GM18951 (cell line): ENCODE measurements around the gene SLAMF7.
"Not testable (repeated sequence)": the region's sequence is repeated elsewhere in the genome, so short reads cannot be mapped to it uniquely, and the experiment has no call there.

ENCODE experiments used
- POLR2A ChIP-seq: IDR thresholded peaks from 4 replicates; pipeline ENCODE4 v1.6.1; 2011; ENCODE audit warnings: mild to moderate bottlenecking; ENCODE audit not compliant: insufficient read length, insufficient read depth; ENCODE audit errors: extremely low read depth
- in situ Hi-C: fragments of 300-500 bp; cut with MboI; formaldehyde crosslinking; loops from one replicate; pipeline ENCODE4 v1.12.0; 2022; ENCODE audit warnings: low sequenced_read_pairs, mixed read lengths, inconsistent platforms; ENCODE audit not compliant: unreplicated experiment

Gene SLAMF7

DNA sequence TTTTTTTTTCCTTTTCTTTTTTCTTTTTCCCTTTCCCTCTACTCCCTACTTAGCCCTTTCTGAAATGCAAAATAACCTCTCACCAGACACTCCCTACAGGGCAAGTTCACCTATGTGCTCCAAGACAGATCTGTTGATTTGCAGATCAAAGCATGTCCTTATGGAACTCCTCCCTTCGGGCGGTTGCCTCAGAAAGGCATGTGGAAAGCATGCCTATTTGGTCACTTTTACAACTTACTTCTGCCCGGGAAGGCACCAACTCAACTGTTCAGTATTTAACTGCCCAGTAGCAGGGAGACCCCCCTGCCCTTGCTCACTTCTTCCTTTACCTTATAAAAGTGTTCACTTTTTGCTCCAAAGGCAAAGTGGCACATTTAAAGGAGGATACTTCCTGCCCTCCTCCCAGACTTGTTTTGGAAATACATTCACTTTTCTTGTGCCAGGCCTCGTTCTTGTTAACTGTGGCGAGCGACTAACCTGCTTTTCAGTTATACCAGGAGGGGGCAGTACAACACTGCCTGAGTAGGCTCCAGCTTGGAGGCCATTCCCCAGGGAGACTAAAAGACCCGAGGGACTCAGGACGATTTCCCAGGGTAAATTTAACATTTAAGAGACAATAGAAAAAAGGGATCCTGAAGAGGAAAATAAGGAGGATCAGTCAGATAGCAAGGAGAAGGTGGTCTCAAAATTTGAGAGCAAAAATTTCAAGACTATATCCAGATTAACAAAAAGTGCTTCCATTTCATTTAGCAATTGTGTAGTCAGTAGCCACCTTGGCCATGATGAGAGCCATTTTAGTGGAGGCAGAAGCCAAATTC is 12.3 kb upstream of the SLAMF7 start:
- in situ Hi-C loops: loop anchor here (10.0 kb wide), 1 partner anchor 228 kb away; the partner anchor contains the start of gene ITLN2
- TF ChIP-seq POLR2A: no peak

DNA sequence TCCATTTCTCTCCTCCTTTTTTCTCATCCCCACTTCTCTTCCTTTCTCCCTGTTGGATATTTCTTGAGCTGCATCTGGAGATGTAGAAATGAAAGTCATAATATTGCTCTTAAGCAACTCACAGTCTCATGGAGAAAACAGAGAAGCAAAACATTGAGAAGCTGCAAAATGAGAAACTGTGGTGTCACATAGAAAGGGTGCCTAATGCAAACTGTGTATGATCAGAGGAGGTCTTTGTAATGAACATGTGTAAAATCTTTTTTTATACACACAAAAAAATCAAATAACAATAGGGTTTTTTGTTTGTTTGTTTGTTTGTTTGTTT is 11.8 kb upstream of the SLAMF7 start:
- no peak for TF ChIP-seq POLR2A
- in situ Hi-C loops: loop anchor here (10.0 kb wide), 1 partner anchor 228 kb away; the partner anchor contains the start of gene ITLN2

DNA sequence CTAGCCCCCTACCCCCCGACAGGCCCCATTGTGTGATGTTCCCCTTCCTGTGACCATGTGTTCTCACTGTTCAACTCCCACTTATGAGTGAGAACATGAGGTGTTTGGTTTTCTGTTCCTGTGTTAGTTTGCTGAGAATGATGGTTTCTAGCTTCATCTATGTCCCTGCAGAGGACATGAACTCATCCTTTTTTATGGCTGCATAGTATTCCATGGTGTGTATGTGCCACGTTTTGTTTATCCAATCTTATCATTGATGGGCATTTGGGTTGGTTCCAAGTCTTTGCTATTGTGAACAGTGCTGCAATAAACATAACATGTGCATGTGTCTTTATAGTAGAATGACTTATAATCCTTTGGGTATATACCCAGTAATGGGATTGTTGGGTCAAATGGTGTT is 7.5 kb upstream of the SLAMF7 start:
- in situ Hi-C loops: not testable (repeated sequence)

DNA sequence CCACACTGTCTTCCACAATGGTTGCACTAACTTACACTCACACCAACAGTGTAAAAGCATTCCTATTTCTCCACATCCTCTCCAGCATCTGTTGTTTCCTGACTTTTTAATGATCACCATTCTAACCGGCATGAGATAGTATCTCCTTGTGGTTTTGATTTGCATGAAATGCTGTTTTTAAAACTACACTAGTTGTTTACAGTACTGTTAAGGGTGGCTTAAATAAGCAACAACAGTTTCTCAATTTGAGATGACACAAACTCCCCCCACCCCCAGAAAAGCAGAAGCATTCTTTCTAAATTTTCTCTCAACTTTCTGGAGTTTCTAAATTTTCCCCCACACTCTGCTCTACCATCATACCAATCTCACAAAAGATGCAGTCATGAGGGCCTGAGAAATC is 7.1 kb upstream of the SLAMF7 start:
- in situ Hi-C loops: no loop called here
- no peak for TF ChIP-seq POLR2A

DNA sequence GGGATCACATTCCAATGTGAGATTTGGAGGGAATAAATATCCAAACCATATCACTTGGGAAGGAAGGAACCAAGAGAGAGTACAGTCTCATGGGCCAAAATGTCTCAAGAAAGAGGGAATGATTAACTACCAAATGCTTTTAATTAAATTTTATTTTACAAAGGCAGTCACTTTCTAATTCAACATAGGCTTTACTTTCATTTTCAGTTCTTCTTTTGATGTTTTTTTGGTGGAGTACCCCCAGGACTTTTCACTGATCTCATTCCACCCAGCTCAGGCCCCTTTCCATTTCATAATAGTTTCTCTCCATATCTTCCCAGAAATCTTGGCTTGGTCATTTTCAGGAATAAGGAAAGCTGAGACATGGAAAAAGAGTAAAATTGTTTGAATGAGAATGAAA is 5.1 kb upstream of the SLAMF7 start:
- in situ Hi-C loops: no loop called here
- TF ChIP-seq POLR2A: no peak

DNA sequence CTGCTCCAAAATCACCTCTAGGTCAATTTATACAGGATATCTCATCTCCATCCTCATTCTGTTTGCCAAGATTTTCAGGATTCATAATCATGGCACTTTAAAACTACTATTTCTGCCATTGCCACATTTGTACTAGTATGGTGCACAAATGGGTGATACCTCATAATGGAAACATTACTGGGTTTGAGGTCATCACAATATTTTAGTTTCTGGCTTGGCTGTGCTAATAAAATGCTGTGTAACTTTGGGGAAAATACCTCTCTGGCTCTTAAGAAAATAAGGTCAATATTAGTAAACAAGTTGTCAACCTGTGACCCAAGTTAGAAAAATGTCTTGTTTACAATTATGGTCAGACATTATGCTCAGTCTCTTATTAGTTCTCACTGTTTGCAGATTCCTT is 4.7 kb upstream of the SLAMF7 start:
- TF ChIP-seq POLR2A: no peak
- in situ Hi-C loops: no loop called here

DNA sequence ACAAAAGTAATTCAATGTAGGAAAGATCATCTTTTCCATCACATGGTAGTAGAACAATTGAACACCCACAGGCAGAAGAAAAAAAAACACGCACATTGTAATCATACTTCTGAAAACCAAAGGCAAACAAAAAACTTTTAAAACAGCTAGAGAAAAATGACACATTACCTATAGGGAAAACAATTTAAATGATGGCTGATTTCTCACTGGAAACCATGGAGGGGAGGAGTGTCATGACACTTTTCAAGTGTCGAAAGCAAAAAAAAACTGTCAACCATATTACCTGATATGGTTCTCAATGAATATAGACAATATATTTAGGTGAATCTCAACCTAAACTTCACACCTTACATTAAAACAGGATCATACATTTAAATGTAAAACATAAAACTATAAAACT is 776 bp upstream of the SLAMF7 start:
- in situ Hi-C loops: no loop called here
- TF ChIP-seq POLR2A: no peak

DNA sequence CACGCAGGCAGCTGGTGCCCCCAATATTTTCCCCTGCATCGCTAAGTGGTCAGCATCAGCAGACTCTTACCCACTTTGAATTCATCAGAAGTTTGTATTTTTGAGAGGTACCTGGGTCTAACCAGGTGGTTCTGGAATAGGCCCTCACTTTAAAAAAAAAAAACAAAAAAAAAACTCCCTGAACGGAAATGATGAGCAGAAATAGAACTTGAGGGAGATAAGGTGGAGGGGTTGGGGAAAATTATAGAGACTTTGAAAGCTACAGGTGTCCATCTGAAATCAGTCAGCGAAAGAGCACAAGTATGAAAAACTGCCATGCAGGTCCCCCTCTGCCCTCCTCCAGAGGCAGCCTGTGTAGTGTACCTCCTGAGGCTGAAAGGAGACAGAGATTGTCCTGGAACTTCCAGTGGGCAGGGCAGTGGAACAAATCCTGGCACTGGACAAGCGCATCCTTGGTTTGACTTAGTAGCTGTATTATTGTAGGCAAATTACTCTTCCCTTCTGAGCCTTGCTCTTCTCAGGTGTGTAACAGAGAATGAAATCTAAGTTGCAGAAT is 1.2 kb downstream of the SLAMF7 start:
- in situ Hi-C loops: no loop called here
- peak; percentile 42 for TF ChIP-seq POLR2A

DNA sequence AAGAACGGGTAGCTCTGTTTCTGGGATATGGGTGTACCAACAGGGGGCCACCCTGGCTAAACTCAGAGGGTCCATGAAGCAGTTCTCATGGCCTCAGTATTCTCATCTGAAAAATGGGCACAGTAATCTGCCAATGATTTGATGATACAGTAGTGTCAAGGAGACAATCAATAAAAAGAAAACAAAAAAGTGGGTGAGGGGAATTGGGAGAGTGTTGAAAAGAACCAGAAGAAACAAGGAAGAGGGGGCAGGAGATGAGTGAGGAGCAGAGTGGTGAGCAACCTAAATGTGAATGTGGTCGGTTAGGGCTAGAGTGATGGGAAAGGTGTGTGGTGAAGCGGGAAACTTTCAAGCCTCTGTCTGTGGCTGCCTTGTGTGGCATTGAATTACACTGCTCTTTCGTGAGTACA is 2.0 kb downstream of the SLAMF7 start:
- TF ChIP-seq POLR2A: no peak
- in situ Hi-C loops: no loop called here

DNA sequence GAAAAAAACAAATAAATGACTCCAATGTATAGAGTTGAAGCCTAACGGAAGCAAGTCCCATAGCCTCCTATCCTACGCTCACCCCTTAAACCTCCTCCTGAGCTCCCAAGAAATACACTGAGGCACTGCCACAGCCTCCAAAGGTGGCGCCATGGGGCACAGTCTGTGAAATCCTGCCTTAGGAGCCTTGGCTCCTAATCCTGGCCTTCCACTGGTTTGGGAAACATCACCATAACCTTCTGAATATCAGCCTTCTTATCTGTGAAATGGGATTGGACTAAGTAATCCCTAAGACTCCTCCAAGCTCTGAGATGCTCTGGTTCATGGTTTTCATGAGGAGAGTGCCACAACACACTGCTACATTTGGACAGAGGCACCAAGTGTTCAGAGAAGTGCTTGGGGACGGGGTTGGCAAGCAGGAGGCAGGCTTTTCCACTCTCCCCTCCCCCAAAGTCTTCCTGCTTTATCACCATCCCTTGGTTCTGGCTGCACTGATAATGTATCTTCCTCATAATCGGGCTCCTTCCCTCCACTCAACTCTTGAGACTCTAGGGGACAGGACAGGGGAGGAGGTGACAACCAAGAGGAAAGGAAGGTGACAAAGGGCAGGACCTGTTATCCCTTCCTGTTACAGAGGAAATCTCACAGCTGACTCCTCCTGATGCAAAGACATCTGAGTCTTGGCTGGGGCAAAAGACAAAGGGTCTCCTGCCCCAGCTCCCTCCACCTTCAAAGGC is 2.7 kb downstream of the SLAMF7 start:
- peak; percentile 8 for TF ChIP-seq POLR2A
- in situ Hi-C loops: no loop called here

DNA sequence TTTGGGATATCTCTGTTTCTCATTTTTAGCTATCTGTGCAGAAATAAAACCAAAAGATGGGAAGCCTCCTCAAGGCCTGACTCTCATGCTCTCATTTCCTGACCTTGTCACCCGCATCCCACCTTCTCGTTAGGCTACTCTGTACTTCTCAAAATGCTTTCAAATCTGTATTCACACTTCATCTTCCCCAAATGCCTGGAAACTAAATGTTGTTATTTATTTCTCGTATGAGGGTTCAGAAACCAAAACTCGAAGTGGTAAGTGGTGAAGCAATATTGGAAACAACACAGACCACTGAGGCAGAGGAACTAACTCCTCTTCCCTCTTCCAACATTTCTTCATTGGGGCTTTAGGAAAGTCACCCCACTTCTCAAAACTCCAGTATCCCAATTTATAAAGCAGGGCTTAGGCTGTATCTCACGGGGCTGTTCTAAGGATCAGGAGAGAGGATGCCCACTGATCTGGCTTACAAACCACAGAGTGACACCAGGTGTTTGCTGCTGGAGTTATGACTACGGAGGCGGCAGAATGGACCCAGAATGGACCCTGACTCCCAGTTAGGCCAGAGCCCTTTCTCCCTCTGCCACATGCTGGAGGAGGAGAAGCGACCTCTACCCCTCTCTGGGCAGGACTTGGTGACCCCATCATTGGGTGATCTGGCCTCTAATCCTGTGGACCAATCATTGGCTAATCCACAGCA is 3.5 kb downstream of the SLAMF7 start:
- in situ Hi-C loops: no loop called here
- TF ChIP-seq POLR2A: peak; percentile 4

DNA sequence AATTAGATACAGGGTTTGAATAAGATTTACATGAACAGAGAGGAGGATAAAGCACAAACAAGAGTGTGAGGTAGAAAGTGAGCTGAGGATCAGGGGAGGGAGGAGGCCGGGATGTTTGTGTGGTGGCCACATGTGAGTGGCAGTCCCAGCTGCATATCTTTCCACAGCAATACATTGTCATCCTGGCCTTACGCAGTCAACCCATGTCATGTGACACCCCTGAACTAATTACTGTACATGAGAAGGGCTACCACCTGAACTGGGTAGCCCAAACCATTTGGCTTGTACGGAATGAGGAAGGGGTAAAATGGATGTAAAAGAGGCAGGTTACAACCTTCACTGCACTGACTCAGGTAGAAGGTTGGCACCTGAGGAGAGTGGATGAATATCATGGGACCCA is 4.2 kb downstream of the SLAMF7 start:
- in situ Hi-C loops: no loop called here
- TF ChIP-seq POLR2A: no peak

DNA sequence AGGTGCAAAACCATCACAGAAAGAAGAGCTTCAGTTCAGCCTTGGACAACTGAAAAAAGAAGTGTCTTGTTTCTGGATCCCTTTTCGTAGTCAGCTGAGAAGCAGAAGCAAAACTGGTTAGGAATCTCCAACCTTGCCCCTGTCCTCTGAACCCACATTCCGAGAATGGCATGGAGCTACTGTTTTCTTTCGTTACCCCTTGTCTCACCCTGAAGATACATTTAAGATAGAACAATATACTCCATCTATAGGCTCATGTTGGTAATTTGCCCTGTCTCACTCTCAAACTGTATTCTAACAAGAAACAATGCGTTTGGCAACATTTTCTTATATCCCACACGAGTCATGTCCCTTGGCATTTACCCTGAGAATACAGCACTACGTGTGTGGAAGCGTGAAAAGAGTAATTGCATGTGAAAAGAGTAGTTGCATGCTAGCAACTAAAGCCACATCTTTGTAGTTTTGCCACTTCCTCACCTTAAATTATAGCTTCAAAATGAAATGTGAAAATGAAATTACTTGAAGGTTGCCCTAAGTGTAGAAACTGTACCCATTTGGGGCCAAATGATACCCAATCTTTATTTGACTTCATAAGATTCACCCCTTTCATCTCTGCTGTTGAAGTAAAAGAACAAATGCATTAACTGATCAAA is 5.3 kb downstream of the SLAMF7 start:
- no peak for TF ChIP-seq POLR2A
- in situ Hi-C loops: no loop called here
